GM19035 (cell line): ENCODE results near the gene APBA2.

Experiments used
- ATAC-seq: cut with Tn5 transposase; IDR thresholded peaks from one replicate; pipeline ENCODE4 v1.9.1; 2021; ENCODE audit not compliant: unreplicated experiment

APBA2 gene

GRCh38 chr15:28914046-28914445, 28.3 kb downstream of the APBA2 start:
- ATAC-seq, result no peak

- ATAC-seq, result no peak
These were observed 28.8 kb downstream of the APBA2 start for GRCh38 chr15:28914483-28915023.

- no peak for ATAC-seq
These were observed 29.5 kb downstream of the APBA2 start for GRCh38 chr15:28915041-28915810.

GRCh38 chr15:28915935-28916334, 30.2 kb downstream of the APBA2 start:
- no peak for ATAC-seq

GRCh38 chr15:28917791-28918140, 32.0 kb downstream of the APBA2 start:
- ATAC-seq, result no peak

- ATAC-seq, result no peak
These were observed 32.6 kb downstream of the APBA2 start for GRCh38 chr15:28918141-28918983.

DNA sequence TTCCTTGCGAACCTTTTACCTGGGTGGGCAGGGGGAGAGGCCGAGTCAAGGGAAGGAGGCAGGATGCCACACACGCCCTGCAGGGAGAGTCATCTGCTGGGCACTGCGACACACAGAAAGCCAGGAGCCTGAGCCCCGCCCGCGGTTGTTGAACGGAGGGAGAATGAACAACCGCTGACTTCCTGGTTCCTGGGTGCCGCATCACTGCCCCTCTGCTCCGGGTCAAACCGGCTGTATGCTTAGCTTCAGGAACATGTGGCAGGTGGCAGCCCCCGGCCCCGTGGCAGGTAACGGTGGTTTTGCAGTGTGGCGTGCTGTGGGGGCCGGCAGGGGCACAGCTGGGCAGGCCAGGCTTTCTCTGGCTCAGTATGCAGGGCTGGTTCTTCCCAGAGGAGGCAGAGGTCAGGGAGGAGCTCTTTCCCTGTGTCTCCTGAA, 33.4 kb downstream of the APBA2 start:
- no peak for ATAC-seq

- no peak for ATAC-seq
These were observed 34.2 kb downstream of the APBA2 start for GRCh38 chr15:28919679-28920655.

DNA sequence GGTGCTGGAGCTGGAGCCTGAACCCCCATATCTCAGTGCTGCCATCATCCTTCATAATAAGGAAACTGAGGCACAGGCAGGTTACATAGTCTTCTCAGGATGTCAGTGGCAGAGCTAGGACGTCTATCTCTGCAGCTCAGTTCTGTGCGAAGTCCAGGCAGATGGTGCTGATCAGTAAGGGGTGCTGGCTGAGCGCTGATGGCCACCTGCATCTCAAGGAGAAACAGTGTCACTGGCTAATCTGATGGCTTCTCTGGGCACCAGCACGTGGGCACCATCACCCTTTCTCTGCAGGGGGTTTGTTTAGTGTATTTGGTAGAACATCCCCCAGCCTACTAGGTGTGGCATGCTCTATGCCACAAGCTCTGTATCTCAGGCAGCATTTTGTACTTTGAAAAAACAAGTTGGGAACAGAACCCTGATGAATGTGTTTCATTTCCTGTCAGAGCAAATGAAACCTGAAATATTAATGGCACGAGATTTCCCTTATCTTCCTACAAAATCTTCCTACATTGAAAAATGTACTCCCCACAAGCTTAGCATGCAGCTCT, 35.1 kb downstream of the APBA2 start:
- no peak for ATAC-seq

DNA sequence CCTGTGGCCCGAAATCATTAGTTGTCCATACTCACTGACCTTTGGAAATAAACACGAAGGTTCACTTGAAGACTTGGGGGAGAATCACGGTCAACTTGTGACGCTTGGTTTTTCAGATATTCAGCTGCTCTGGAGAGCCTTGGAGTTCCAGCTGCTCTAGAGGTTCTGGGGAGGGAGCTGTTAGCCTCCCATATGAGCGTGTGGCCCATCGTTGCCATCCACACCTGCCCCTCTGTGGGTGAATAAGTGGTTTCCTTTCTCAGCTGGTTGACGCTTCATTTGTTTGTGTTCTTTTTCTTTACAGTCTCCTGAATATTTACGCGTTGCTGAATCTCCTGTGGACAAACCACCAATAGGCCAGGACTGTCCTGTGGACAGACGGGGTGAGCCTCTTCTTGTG, 35.6 kb downstream of the APBA2 start:
- ATAC-seq, result no peak

GRCh38 chr15:28921919-28922706, 36.3 kb downstream of the APBA2 start:
- no peak for ATAC-seq

- ATAC-seq, result no peak
These were observed 36.9 kb downstream of the APBA2 start for GRCh38 chr15:28922707-28923012.

GRCh38 chr15:28923726-28924280, 38.0 kb downstream of the APBA2 start:
- no peak for ATAC-seq

- ATAC-seq, result no peak
These were observed 41.3 kb downstream of the APBA2 start for GRCh38 chr15:28927043-28927442.

- ATAC-seq, result no peak
These were observed 43.4 kb downstream of the APBA2 start for GRCh38 chr15:28929200-28929599.

DNA sequence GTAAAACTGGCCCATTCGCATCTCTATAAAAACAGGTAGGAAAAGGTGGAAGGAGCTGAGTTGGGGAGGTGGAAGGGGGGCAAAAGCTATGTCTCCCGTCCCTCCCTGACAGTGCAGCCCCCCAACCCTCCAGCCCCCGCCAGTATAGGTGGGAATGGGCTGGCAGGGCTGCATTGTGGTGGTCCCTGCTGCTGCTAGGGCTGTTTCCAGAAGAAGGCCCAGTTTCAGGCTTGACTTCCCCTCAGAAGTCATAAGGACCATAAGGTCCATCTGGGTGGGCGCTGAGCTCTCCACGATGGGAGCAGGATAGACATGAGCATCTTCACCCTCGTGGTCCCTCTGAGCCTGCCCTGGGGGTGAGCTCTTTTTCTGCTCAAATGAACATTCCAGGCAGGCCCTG, 44.2 kb downstream of the APBA2 start:
- no peak for ATAC-seq

DNA sequence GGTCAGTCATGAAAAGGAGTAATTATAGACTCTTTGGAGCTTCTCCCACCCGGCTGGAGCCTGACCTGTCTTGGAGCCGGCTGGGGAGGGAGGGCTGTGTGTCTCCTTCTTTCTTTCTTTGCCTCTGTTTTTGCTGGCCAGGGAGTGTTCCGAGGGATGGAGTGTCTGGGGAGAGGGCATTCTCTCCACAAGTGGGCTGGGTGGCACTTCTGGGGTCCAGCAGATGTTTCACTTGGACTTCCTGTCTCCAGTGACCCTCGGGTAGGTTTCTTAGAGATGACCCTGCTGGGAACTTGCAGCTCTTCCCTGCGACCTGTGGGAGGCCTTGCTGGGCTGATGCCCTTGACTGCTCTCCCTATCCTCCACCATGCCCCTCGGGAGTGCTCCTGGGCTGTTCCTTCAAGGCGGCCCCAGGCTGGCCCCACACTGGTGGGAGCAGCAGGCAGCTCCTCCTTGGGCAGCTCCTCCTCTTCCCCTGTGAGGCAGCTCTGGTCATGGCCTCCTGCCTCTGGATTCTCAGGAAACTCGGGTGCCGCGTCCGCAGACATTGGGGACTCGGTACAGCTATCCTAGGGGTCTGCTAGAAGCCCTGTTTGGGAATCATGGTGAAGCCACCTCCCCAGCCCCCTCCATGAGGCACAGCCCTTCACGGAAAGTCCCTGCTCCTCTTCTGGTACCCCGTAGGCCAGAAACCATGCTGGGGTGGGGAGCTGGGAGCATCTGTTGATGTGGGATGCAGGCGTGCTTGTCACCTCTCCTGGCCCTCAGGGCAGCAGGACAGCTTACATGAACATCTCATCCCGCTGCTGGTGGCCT, 44.9 kb downstream of the APBA2 start:
- no peak for ATAC-seq

- ATAC-seq, result no peak
These were observed 46.1 kb downstream of the APBA2 start for GRCh38 chr15:28931828-28932227.

DNA sequence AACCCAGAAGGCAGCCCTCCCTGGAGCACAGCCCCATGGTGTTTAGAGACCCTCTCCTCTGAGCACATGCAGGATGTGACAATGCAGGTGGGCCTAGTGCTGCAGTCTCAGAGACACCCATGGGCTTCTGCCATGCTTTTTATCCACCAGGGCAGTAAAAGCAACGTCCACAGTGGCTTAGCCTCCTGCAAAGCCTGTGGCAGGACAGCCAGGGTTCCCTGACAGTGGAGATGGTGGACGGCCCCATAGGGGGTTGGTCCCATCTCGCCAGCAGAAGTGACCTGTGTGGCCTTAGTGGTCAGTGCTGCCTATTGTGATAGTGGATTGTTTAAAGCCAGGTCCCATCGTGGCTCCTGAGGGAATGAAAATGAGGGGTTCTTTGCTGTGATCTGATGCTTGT, 46.6 kb downstream of the APBA2 start:
- ATAC-seq, result no peak
